A673 (cell line): ENCODE results near the gene CIAO3.

Experiments used
- CTCF ChIP-seq: fragments of 300-800, 200-600 bp; sonication (generic); conservative IDR thresholded peaks from 2 replicates; pipeline ENCODE4 v1.5.1; 2017; ENCODE audit warnings: low read depth, mild to moderate bottlenecking, antibody characterized with exemption, low read length, moderate library complexity, mixed read lengths
- EZH2 ChIP-seq: fragments of 200-600 bp; sonication (generic); IDR thresholded peaks from 2 replicates; pipeline ENCODE4 v1.6.1; 2017; ENCODE audit warnings: borderline replicate concordance, low read depth, mild to moderate bottlenecking, mixed read lengths, antibody characterized with exemption, low read length; ENCODE audit not compliant: poor library complexity, severe bottlenecking

GRCh38 chr16:716200-716568 lies 24.6 kb downstream of the CIAO3 start:
- TF ChIP-seq EZH2 = no peak
- no peak for TF ChIP-seq CTCF
